Measurements from ENCODE around the gene DHFR.

Gene DHFR

DNA sequence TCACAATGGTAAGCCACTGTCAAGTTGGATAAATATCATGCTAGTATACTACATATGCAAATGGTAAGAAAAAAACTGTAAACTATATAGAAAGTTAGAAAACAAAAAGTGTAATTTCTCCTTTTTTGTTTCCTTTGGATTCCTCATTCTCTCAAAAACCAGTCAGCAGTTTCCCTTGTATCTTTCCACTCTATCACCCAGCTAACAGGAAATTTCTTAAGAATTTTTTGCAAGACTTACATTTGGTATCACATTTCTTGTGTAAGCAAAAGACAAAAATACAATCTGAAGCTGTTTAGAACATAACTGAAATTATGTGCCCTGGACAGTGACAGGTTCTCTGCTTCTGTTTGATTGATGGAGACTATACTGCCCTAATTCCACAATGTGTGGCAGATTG is 25.5 kb downstream of the DHFR start:
- no peaks in the 10 kb centered on the region for H3K4me1 ChIP-seq (ENCODE audit: control insufficient read depth, insufficient read depth, low read length, poor library complexity, severe bottlenecking)
- no peak for DNase-seq
- H3K9me3 ChIP-seq (ENCODE audit: control insufficient read depth, low read length): no peaks in the 10 kb centered on the region
- no peaks in the 10 kb centered on the region for H3K27me3 ChIP-seq (replicated peaks; ENCODE audit: control insufficient read depth, insufficient read depth, low read length, poor library complexity, severe bottlenecking)
- H3K27ac ChIP-seq (ENCODE audit: insufficient read depth, low read length, poor library complexity, severe bottlenecking): no peak overlapping the region
- H3K4me3 ChIP-seq (ENCODE audit: insufficient read depth, low read depth, low read length, poor library complexity, severe bottlenecking): no peak overlapping the region
- H3K36me3 ChIP-seq (ENCODE audit: control insufficient read depth, insufficient read depth, low read length): no peaks in the 10 kb centered on the region

DNA sequence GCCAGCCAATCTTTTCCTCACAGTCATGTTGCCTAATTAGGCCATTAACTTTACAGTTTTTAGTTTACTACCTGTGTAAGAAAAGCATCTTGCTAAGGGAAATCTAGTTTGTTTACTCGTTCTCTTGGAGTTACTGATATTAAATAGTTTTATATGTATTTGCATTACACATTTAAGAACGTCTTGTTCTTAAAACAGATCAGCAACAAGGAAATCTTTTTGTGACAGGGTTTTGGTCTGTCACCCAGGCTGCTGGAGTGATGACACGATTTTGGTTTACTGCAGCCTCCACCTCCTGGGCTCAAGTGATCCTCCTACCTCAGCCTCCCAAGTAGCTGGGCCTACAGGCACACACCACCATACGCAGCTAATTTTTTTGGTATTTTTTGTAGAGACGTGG is 29.6 kb downstream of the DHFR start:
- Histone ChIP-seq H3K36me3 (ENCODE audit: control insufficient read depth, insufficient read depth, low read length) (no peaks in the 10 kb centered on the region), H3K4me3 (ENCODE audit: insufficient read depth, low read depth, low read length, poor library complexity, severe bottlenecking) (no peak overlapping the region), H3K9me3 (ENCODE audit: control insufficient read depth, low read length) (no peaks in the 10 kb centered on the region), H3K27ac (ENCODE audit: insufficient read depth, low read length, poor library complexity, severe bottlenecking) (no peak overlapping the region), H3K27me3 (replicated peaks; ENCODE audit: control insufficient read depth, insufficient read depth, low read length, poor library complexity, severe bottlenecking) (no peaks in the 10 kb centered on the region), H3K4me1 (ENCODE audit: control insufficient read depth, insufficient read depth, low read length, poor library complexity, severe bottlenecking) (no peaks in the 10 kb centered on the region)
- no peak for DNase-seq

DNA sequence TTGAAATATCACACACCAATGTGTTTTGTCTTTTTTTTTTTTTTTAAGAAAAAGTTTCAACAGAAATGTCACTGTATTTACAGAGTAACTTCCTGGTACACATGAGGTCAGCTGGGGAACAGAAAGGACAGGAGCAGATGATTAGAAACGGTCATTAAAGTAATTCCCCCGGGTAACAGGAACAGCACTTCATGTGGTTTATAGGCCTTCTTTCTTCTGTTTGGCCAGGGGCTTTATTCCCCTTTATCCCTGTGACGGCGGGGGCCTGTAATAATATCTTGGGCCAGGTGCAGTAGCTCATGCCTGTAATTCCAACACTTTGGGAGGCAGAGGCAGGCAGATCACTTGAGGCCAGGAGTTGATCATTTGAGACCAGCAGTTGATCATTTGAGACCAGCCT is 30.8 kb downstream of the DHFR start:
- H3K4me3 ChIP-seq (ENCODE audit: insufficient read depth, low read depth, low read length, poor library complexity, severe bottlenecking): no peak overlapping the region
- no peak overlapping the region for H3K27ac ChIP-seq (ENCODE audit: insufficient read depth, low read length, poor library complexity, severe bottlenecking)
- H3K36me3 ChIP-seq (ENCODE audit: control insufficient read depth, insufficient read depth, low read length): no peaks in the 10 kb centered on the region
- H3K9me3 ChIP-seq (ENCODE audit: control insufficient read depth, low read length): no peaks in the 10 kb centered on the region
- no peaks in the 10 kb centered on the region for H3K27me3 ChIP-seq (replicated peaks; ENCODE audit: control insufficient read depth, insufficient read depth, low read length, poor library complexity, severe bottlenecking)
- H3K4me1 ChIP-seq (ENCODE audit: control insufficient read depth, insufficient read depth, low read length, poor library complexity, severe bottlenecking): no peaks in the 10 kb centered on the region
- no peak for DNase-seq

DNA sequence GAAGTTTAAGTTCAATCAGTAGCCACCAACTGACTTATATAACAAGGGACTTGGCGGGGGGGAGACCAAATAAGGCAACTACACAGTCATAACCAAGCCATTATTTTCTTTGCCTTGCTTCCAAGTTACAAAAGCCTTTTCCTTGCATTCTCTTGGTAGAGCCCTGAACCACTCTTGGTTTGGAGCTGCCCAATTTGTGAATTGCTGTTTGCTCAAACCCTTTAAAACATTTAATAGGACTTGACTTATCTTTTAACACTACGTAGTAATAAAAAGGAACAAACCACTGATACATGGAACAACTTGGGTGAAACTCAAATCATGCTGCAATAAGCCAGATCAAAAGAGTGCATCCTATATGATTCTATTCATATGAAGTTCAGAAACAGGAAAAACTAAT is 32.0 kb downstream of the DHFR start:
- no peaks in the 10 kb centered on the region for H3K9me3 ChIP-seq (ENCODE audit: control insufficient read depth, low read length)
- no peak overlapping the region for H3K4me3 ChIP-seq (ENCODE audit: insufficient read depth, low read depth, low read length, poor library complexity, severe bottlenecking)
- no peaks in the 10 kb centered on the region for H3K36me3 ChIP-seq (ENCODE audit: control insufficient read depth, insufficient read depth, low read length)
- no peaks in the 10 kb centered on the region for H3K27me3 ChIP-seq (replicated peaks; ENCODE audit: control insufficient read depth, insufficient read depth, low read length, poor library complexity, severe bottlenecking)
- no peaks in the 10 kb centered on the region for H3K4me1 ChIP-seq (ENCODE audit: control insufficient read depth, insufficient read depth, low read length, poor library complexity, severe bottlenecking)
- no peak overlapping the region for H3K27ac ChIP-seq (ENCODE audit: insufficient read depth, low read length, poor library complexity, severe bottlenecking)
- DNase-seq: no peak

DNA sequence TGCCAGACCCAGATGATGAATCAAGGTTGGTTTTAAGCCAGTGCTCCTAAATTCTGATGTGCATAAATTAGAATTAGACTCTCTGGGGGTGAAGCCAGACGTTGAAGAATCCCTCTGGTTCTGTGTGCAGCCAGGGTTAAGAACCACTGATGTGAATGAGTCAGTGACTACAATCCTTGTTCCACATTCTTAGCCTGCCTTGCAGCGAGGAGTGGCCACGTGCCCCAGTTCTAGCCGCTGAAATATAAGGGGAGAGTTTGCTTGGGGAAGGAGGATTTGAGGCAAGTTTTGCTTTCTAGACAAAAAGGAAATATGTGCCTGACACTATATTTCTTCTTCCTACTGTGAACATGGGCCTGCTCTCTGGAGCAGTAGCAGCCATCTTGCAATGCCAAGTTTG is 34.6 kb downstream of the DHFR start:
- H3K4me1 ChIP-seq (ENCODE audit: control insufficient read depth, insufficient read depth, low read length, poor library complexity, severe bottlenecking): no peaks in the 10 kb centered on the region
- DNase-seq: no peak

DNA sequence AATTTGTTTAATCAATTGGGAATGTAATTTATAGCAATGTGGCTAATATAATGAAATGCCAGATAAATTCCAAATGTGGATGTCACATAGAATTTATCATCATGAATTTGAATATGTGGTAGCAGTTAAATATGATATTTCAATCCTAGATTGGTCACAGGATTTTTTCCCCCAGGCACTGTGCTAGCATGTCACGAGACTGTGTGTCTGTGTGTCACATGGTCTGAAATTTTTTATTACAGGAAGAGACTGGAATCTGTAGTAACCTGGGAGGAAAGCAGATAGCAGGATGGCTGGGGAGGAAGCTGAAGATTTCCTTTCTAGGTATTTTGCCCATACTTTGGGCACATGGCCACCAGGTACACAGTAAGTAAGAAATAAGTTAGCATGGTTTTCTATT is 35.7 kb downstream of the DHFR start:
- no peak overlapping the region for H3K4me3 ChIP-seq (ENCODE audit: insufficient read depth, low read depth, low read length, poor library complexity, severe bottlenecking)
- no peaks in the 10 kb centered on the region for H3K9me3 ChIP-seq (ENCODE audit: control insufficient read depth, low read length)
- no peaks in the 10 kb centered on the region for H3K4me1 ChIP-seq (ENCODE audit: control insufficient read depth, insufficient read depth, low read length, poor library complexity, severe bottlenecking)
- no peaks in the 10 kb centered on the region for H3K27me3 ChIP-seq (replicated peaks; ENCODE audit: control insufficient read depth, insufficient read depth, low read length, poor library complexity, severe bottlenecking)
- no peaks in the 10 kb centered on the region for H3K36me3 ChIP-seq (ENCODE audit: control insufficient read depth, insufficient read depth, low read length)
- DNase-seq: no peak
- no peak overlapping the region for H3K27ac ChIP-seq (ENCODE audit: insufficient read depth, low read length, poor library complexity, severe bottlenecking)

More for the DNA sequence above, 34.6 kb downstream of the DHFR start:
- H3K27me3 ChIP-seq (replicated peaks; ENCODE audit: control insufficient read depth, insufficient read depth, low read length, poor library complexity, severe bottlenecking): no peaks in the 10 kb centered on the region
- H3K4me3 ChIP-seq (ENCODE audit: insufficient read depth, low read depth, low read length, poor library complexity, severe bottlenecking): no peak overlapping the region
- no peak overlapping the region for H3K27ac ChIP-seq (ENCODE audit: insufficient read depth, low read length, poor library complexity, severe bottlenecking)
- H3K9me3 ChIP-seq (ENCODE audit: control insufficient read depth, low read length): no peaks in the 10 kb centered on the region
- no peaks in the 10 kb centered on the region for H3K36me3 ChIP-seq (ENCODE audit: control insufficient read depth, insufficient read depth, low read length)

DNA sequence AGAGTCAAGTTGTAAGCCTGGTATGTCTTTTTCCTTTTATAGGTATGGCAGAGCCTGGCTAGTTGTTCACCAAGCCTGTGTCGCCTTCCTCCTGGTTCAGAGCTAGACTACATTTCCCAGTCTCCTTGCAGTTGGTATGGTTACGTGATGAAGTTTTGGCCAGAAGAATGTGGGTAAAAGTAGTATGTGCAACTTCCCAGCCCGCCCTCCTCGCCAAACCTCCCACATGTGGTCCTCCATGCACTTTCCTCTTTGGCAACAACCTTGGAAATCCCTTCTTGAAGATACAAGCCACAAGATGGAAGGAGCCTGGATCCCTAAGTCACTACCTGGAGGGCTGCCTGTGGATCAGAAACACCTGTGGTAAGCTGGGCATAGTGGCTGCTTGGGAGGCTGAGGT is 36.3 kb downstream of the DHFR start:
- Histone ChIP-seq H3K4me3 (ENCODE audit: insufficient read depth, low read depth, low read length, poor library complexity, severe bottlenecking) (no peak overlapping the region), H3K36me3 (ENCODE audit: control insufficient read depth, insufficient read depth, low read length) (no peaks in the 10 kb centered on the region), H3K27ac (ENCODE audit: insufficient read depth, low read length, poor library complexity, severe bottlenecking) (no peak overlapping the region), H3K27me3 (replicated peaks; ENCODE audit: control insufficient read depth, insufficient read depth, low read length, poor library complexity, severe bottlenecking) (no peaks in the 10 kb centered on the region), H3K4me1 (ENCODE audit: control insufficient read depth, insufficient read depth, low read length, poor library complexity, severe bottlenecking) (no peaks in the 10 kb centered on the region), H3K9me3 (ENCODE audit: control insufficient read depth, low read length) (no peaks in the 10 kb centered on the region)
- DNase-seq: no peak

DNA sequence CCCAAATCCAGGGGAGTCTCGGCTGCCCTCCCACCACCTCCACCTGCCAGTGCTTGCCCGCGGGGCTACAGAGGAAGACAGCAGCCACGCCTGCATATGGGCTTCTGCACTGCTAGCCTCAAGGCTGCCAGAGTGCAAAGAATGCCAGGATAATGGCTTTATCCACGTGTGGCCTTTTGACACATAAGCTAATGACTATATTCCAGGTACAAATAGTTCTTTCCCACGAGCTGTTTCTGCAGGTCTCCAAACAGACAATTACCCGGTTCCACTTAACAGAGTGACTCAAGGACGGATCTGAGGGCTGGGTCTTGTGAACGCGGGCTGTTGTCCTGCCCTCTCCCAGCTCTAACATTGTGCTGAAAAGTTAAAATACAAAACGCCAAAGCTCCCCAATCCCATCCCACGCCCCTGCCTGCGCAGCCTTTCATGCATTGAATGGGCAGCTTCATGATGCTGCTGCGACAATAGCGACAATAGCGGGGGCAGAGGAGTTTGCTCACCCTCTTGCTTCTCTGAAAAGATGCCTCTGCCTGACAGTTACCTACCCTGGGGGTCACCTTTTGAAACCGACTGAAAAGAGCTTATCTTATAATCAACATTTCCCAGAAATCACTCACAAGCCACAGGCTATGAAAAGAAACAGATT is 39.4 kb downstream of the DHFR start:
- Histone ChIP-seq H3K27ac (ENCODE audit: insufficient read depth, low read length, poor library complexity, severe bottlenecking) (no peak overlapping the region), H3K9me3 (ENCODE audit: control insufficient read depth, low read length) (no peaks in the 10 kb centered on the region), H3K4me3 (ENCODE audit: insufficient read depth, low read depth, low read length, poor library complexity, severe bottlenecking) (no peak overlapping the region), H3K27me3 (replicated peaks; ENCODE audit: control insufficient read depth, insufficient read depth, low read length, poor library complexity, severe bottlenecking) (no peaks in the 10 kb centered on the region), H3K4me1 (ENCODE audit: control insufficient read depth, insufficient read depth, low read length, poor library complexity, severe bottlenecking) (no peaks in the 10 kb centered on the region), H3K36me3 (ENCODE audit: control insufficient read depth, insufficient read depth, low read length) (no peaks in the 10 kb centered on the region)
- no peak for DNase-seq

DNA sequence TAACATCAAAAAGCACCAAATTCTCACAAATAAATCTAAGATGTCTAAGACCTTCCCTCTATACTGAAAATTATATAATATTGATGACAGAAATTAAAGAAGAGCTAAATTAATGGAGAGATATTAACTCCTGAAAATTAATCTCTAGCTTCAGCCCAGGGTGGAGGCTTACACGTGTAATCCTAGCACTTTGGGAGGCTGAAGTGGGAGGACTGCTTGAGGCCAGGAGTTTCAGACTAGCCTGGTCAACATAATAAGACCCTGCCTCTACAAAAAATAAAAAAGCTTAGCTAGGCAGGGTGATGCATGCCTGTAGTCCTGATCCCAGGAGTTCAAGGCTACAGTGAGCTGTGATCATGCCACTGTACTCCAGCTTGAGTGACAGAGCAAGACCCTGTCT is 45.1 kb downstream of the DHFR start:
- Histone ChIP-seq H3K9me3 (ENCODE audit: control insufficient read depth, low read length) (no peaks in the 10 kb centered on the region), H3K4me3 (ENCODE audit: insufficient read depth, low read depth, low read length, poor library complexity, severe bottlenecking) (no peak overlapping the region), H3K27ac (ENCODE audit: insufficient read depth, low read length, poor library complexity, severe bottlenecking) (no peak overlapping the region), H3K27me3 (replicated peaks; ENCODE audit: control insufficient read depth, insufficient read depth, low read length, poor library complexity, severe bottlenecking) (no peaks in the 10 kb centered on the region), H3K4me1 (ENCODE audit: control insufficient read depth, insufficient read depth, low read length, poor library complexity, severe bottlenecking) (no peaks in the 10 kb centered on the region), H3K36me3 (ENCODE audit: control insufficient read depth, insufficient read depth, low read length) (no peaks in the 10 kb centered on the region)
- DNase-seq: no peak

DNA sequence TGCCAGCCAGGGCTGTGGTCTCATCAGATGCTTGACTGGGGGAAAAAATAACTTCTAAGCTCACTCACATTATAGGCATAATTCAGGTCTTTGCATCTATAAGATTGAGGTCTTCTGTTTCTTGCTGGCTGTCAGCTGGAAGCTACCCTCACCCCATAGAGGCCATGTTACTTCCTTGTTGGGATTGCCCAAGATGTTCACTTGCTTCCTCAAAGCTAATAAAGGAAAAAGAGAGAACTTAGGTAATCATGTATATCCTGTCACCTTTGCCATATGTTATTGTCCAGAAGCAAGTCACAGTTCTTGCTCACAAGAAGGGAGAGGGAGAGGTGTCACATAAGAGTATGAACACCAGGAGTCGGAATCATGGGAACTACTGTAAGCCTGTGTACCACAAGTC is 46.1 kb downstream of the DHFR start:
- Histone ChIP-seq H3K27me3 (replicated peaks; ENCODE audit: control insufficient read depth, insufficient read depth, low read length, poor library complexity, severe bottlenecking) (no peaks in the 10 kb centered on the region), H3K9me3 (ENCODE audit: control insufficient read depth, low read length) (no peaks in the 10 kb centered on the region), H3K4me1 (ENCODE audit: control insufficient read depth, insufficient read depth, low read length, poor library complexity, severe bottlenecking) (no peaks in the 10 kb centered on the region), H3K4me3 (ENCODE audit: insufficient read depth, low read depth, low read length, poor library complexity, severe bottlenecking) (no peak overlapping the region), H3K27ac (ENCODE audit: insufficient read depth, low read length, poor library complexity, severe bottlenecking) (no peak overlapping the region), H3K36me3 (ENCODE audit: control insufficient read depth, insufficient read depth, low read length) (no peaks in the 10 kb centered on the region)
- DNase-seq: no peak
